H1 (cell line): ENCODE results near the gene DHRS12.

Experiments used
- BACH1 ChIP-seq: IDR thresholded peaks from 2 replicates; pipeline ENCODE4 v1.6.1; 2012; ENCODE audit warnings: low read length, improper control_type of control experiment
- EZH2 ChIP-seq: fragments of 200-600 bp; sonication (generic); IDR thresholded peaks from 2 replicates; pipeline ENCODE4 v1.7.1; 2012; ENCODE audit warnings: low read depth, mild to moderate bottlenecking, moderate library complexity, low read length, inconsistent platforms; ENCODE audit not compliant: severe bottlenecking
- GABPA ChIP-seq: IDR thresholded peaks from 2 replicates; pipeline ENCODE4 v1.6.1; 2011; ENCODE audit warnings: mild to moderate bottlenecking, low read length, moderate library complexity, borderline replicate concordance; ENCODE audit not compliant: insufficient read depth
- POLR2A ChIP-seq, 2 experiments: IDR thresholded peaks; 1 replicate in 1 of 2; 2 replicates in 1 of 2; pipeline ENCODE4 v1.6.1; 2011; ENCODE audit warnings: low read depth in 2 of 2, low read length in 2 of 2, mild to moderate bottlenecking in 2 of 2; ENCODE audit errors: control extremely low read depth in 1 of 2
- POLR2AphosphoS5 ChIP-seq: IDR thresholded peaks from 2 replicates; pipeline ENCODE4 v1.6.1; 2011; ENCODE audit warnings: low read depth, low read length
- POU5F1 ChIP-seq: IDR thresholded peaks from 2 replicates; pipeline ENCODE4 v1.6.1; 2011; ENCODE audit warnings: low read depth, mild to moderate bottlenecking, low read length, moderate library complexity
- RBBP5 ChIP-seq: IDR thresholded peaks from 2 replicates; pipeline ENCODE4 v1.7.1; 2012; ENCODE audit warnings: low read depth, mild to moderate bottlenecking, inconsistent platforms, low read length, moderate library complexity, borderline replicate concordance
- SIN3A ChIP-seq, 2 experiments: IDR thresholded peaks in 1 of 2; conservative IDR thresholded peaks in 1 of 2; 2 replicates each; pipeline ENCODE4 v1.6.1; 2011 to 2012; ENCODE audit warnings: low read length in 2 of 2, improper control_type of control experiment in 1 of 2, low read depth in 1 of 2, mild to moderate bottlenecking in 1 of 2
- SP2 ChIP-seq: IDR thresholded peaks from 2 replicates; pipeline ENCODE4 v1.6.1; 2012; ENCODE audit warnings: mild to moderate bottlenecking, low read length, inconsistent platforms
- SRF ChIP-seq: IDR thresholded peaks from 2 replicates; pipeline ENCODE4 v1.6.1; 2011; ENCODE audit warnings: mild to moderate bottlenecking, low read depth, low read length, moderate library complexity
- YY1 ChIP-seq: IDR thresholded peaks from 2 replicates; pipeline ENCODE4 v1.6.1; 2011; ENCODE audit warnings: low read depth, mild to moderate bottlenecking, low read length
- TF ChIP-seq, protein P1 (sequence below): IDR thresholded peaks from 2 replicates; pipeline ENCODE4 v1.6.1; 2012; ENCODE audit warnings: inconsistent platforms
- TF ChIP-seq, protein P2 (sequence below), 3 experiments: IDR thresholded peaks; 1 replicate in 2 of 3; 2 replicates in 1 of 3; pipeline versions ENCODE4 v1.5.1 to v1.6.1; 2011; ENCODE audit warnings: low read length in 3 of 3, mild to moderate bottlenecking in 3 of 3, inconsistent platforms in 2 of 3, low read depth in 1 of 3, moderate library complexity in 1 of 3; ENCODE audit not compliant: insufficient read depth in 1 of 3; ENCODE audit errors: control extremely low read depth in 1 of 3
- TF ChIP-seq, protein P3 (sequence below): IDR thresholded peaks from 2 replicates; pipeline ENCODE4 v1.6.1; 2012; ENCODE audit warnings: low read length, inconsistent platforms

DNA sequence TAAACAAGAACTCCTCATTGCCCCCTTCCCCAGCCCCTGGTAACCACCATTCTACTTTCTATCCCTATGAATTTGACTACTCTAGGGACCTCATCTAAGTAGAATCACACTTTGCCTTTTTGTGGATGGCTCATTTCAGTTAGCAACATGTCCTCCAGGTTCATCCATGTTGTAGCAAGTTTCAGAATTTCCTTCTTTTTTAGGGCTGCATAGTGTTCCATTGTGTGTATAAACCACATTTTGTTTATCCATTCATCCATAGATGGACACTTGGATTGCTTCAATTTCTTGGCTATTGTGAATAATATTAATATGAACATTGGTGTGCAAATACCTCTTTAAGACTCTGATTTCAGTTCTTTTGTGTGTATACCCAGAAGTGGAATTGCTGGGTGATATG, 4.8 kb upstream of the DHRS12 start:
- TF ChIP-seq POU5F1 (no peak), EZH2 (no peak), POLR2AphosphoS5 (no peak), BACH1 (no peak), POLR2A (IDR thresholded peaks at IDR 0.05; ENCODE audit: control extremely low read depth in 1 of 2, low read depth in 2 of 2, low read length in 2 of 2) (no peak), RBBP5 (no peak), GABPA (no peak), YY1 (no peak), SP2 (no peak), SRF (no peak), SIN3A (conservative IDR thresholded peaks at IDR 0.05 in 1 of 2, IDR thresholded peaks at IDR 0.05 in 1 of 2; ENCODE audit: low read depth in 1 of 2, low read length in 2 of 2) (no peak)
- TF ChIP-seq, protein P1, sequence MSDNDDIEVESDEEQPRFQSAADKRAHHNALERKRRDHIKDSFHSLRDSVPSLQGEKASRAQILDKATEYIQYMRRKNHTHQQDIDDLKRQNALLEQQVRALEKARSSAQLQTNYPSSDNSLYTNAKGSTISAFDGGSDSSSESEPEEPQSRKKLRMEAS = no peak
- TF ChIP-seq, protein P2, sequence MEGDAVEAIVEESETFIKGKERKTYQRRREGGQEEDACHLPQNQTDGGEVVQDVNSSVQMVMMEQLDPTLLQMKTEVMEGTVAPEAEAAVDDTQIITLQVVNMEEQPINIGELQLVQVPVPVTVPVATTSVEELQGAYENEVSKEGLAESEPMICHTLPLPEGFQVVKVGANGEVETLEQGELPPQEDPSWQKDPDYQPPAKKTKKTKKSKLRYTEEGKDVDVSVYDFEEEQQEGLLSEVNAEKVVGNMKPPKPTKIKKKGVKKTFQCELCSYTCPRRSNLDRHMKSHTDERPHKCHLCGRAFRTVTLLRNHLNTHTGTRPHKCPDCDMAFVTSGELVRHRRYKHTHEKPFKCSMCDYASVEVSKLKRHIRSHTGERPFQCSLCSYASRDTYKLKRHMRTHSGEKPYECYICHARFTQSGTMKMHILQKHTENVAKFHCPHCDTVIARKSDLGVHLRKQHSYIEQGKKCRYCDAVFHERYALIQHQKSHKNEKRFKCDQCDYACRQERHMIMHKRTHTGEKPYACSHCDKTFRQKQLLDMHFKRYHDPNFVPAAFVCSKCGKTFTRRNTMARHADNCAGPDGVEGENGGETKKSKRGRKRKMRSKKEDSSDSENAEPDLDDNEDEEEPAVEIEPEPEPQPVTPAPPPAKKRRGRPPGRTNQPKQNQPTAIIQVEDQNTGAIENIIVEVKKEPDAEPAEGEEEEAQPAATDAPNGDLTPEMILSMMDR (IDR thresholded peaks at IDR 0.05; ENCODE audit: control extremely low read depth in 1 of 3, insufficient read depth in 1 of 3, low read depth in 1 of 3, low read length in 3 of 3) = no peak
- TF ChIP-seq, protein P3, sequence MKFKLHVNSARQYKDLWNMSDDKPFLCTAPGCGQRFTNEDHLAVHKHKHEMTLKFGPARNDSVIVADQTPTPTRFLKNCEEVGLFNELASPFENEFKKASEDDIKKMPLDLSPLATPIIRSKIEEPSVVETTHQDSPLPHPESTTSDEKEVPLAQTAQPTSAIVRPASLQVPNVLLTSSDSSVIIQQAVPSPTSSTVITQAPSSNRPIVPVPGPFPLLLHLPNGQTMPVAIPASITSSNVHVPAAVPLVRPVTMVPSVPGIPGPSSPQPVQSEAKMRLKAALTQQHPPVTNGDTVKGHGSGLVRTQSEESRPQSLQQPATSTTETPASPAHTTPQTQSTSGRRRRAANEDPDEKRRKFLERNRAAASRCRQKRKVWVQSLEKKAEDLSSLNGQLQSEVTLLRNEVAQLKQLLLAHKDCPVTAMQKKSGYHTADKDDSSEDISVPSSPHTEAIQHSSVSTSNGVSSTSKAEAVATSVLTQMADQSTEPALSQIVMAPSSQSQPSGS = no peak
